Ecto neural progenitor cell (in vitro differentiated cells): ENCODE measurements around the gene RAB1B.
"Not testable (repeated sequence)": the region's sequence is repeated elsewhere in the genome, so short reads cannot be mapped to it uniquely, and the experiment has no call there.

ENCODE experiments used
- DNase-seq: peaks from one replicate; pipeline ENCODE4 v3.0.0-alpha.2; 2018; ENCODE audit warnings: low spot score

The RAB1B gene

DNA sequence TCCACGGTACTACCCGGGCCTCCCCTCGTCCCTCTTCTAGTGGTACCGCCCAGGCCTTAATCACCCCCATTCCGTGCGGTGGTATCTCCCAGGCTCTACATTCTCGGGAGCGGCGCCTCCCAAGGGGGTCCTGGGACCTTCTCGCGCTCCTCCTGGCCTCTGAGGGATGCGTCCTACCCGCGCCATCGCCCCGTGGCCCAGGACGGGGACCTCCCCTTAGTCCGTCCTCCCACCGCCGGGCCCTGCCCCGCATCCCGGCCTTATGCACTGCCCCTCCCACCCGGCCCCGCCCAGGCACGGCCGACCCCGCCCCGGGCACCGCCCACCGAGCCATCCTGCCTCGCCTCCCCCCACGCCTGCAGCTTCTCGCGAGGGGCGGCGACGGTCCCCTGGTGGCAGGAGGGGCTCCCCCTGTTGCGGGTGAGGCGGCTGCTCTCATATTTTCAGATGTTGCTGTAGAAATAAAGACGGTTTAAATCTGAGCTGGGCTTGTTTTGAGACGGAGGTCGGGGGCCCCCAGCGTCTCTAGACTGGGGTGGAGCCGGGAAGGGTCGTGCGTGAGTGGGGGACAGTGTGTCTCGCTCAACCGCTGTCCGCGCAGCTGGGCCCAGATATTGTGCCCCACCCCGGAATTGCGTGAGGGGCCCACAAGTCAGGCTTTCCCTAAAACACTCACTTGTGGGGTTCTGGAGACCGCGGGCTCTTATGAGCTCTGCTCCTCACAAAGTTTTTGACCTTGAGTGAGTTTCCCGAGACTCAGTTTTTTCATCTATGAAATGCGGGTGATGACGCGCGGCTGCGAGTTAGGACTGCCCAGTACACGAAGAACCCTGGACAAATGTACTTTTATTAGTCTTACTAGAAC lies 828 bp upstream of the RAB1B start:
- DNase-seq = peak; percentile 93

DNA sequence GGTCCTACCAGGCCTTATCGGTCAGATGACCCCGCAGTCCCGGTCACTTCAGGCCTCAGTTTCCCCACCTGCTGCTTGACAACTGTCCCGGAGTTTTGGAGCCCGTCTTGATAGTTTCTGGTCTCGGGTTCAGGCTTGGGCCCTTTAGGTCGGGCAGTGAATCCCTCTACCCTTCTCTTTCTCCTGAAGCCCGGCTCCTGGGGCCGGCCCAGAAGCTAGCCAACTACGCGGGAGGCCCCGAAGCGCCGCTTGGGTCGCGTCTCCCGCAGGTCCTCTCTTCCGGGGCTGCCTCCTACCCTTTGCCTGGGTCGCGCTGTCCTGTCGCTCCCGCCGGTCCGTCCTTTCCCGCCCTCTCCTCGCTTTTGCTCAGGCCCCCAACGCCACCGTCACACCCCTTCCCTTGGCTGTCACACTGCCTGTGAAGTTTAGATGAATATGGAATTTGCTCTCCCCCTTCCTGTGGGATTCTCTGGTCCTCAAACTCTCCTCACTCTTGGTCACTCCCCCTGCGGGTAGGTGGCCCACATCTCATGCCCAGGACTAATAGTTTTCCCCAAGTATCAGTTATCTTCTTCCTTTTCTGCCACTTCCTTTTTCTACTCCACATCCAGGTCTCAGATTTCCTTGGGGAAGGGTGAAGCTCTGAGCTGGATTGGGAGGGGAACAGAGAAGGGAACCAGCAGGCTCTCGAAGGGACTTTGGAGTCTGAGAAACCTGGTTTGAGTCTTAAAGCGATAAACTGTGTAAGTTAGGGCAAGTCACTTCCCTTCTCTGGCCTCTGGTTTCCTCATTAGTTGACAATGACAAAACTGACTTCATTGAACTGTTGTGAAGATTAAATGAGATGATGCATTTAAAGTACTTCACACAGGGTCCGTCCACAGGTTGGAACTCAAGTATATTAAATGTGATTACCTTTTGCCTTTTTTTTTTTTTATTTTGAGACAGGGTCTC lies 790 bp downstream of the RAB1B start:
- DNase-seq = no peak

DNA sequence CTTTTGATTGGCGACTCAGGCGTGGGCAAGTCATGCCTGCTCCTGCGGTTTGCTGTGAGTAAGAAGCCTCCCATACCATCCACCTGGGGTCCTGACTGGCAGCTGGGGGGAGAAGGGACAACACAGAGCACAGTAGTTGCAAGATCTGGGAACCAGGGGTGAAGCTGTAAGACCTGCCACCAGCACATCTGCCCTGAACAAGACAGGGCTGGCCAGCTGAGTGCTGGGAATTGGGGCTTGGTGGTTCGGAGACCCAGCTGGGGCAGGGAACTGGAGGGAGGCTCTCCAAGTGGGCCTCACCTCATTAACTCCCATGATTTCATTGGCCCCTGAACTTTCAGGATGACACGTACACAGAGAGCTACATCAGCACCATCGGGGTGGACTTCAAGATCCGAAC lies 3.4 kb downstream of the RAB1B start:
- DNase-seq = no peak

DNA sequence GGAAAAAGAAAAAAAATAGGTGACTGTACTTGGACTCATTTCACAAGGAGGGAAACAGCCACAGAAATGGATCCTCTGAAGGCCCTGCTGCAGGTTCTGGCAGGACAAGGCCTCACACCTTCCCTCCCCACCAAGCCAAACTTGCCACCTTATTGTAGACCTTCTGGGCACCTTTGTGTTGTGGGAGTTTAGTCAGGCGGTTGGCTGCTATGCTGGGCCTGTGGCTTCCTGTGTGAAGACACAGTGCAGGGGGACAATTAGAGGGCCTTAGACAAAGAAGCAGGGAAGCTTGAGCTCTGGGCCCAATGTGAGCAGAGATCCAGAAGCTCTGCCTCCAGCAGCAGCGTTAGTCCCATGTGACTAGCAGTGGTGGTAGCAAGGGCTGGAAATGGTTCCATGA lies 4.2 kb downstream of the RAB1B start:
- DNase-seq = no peak

DNA sequence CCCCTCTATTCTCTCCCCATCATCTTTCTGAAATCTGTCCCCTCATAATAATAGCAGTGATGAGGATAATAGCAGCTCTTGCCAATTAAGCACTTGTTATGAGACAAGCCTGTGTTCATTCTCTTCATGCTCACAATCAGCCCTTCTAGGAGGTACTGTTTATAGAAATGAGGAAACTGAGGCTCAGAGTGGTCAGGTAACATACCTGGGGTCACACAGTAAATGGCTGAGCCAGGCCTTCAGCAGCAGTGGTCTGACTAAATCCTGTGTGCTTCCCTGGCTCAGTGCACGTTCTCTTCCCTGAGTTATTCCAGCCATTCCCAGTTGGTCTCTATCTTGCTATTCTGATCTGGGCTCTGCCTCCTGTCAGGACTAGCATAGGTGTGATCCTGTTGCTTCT lies 5.8 kb downstream of the RAB1B start:
- no peak for DNase-seq

DNA sequence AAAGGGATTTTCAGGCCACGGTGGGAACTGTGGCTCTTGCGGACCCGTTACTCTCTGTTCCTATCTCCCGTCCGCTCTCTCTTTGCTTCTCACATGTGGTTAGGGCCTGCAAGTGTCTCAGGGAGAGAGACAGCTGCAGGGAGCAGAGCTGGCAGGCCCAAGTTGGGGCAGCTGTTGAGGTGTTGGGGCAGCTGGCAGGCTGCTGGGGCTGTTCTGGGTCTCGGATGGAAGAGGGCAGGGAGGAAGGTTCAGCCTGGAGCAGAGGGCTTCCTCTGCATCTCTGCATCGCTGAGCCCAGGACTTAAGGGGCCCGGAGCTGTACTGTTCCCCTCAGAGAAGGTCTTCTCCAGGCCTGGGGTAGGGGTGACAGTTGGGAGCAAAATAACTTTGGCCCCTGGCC lies 7.0 kb downstream of the RAB1B start:
- DNase-seq = no peak

DNA sequence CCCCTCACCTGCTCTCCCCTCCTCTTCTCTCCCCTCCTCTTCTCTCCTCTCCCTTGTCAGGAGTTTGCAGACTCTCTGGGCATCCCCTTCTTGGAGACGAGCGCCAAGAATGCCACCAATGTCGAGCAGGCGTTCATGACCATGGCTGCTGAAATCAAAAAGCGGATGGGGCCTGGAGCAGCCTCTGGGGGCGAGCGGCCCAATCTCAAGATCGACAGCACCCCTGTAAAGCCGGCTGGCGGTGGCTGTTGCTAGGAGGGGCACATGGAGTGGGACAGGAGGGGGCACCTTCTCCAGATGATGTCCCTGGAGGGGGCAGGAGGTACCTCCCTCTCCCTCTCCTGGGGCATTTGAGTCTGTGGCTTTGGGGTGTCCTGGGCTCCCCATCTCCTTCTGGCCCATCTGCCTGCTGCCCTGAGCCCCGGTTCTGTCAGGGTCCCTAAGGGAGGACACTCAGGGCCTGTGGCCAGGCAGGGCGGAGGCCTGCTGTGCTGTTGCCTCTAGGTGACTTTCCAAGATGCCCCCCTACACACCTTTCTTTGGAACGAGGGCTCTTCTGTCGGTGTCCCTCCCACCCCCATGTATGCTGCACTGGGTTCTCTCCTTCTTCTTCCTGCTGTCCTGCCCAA lies 7.7 kb downstream of the RAB1B start:
- DNase-seq = no peak

DNA sequence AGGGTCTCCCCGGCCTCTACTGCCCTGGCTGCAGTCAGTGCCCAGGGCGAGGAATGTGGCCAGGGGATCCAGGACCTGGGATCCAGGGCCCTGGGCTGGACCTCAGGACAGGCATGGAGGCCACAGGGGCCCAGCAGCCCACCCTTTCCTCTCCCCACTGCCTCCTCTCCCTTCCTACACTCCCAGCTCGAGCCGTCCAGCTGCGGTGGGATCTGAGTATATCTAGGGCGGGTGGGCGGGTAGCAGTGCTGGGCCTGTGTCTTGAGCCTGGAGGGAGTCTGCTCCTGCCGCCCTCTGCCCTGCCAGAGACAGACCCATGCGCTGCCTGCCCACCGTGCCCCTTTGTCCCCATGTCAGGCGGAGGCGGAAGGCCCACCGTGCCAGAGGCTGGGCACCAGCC lies 8.2 kb downstream of the RAB1B start:
- not testable (repeated sequence) for DNase-seq

DNA sequence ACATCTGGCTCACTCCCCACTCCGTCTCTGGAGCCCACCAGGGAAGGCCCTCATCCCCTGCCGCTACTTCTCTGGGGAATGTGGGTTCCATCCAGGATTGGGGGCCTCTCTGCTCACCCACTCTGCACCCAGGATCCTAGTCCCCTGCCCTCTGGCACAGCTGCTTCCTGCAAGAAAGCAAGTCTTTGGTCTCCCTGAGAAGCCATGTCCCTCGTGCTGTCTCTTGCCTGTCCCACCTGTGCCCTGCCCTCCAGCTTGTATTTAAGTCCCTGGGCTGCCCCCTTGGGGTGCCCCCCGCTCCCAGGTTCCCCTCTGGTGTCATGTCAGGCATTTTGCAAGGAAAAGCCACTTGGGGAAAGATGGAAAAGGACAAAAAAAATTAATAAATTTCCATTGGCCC lies 8.6 kb downstream of the RAB1B start:
- not testable (repeated sequence) for DNase-seq

DNA sequence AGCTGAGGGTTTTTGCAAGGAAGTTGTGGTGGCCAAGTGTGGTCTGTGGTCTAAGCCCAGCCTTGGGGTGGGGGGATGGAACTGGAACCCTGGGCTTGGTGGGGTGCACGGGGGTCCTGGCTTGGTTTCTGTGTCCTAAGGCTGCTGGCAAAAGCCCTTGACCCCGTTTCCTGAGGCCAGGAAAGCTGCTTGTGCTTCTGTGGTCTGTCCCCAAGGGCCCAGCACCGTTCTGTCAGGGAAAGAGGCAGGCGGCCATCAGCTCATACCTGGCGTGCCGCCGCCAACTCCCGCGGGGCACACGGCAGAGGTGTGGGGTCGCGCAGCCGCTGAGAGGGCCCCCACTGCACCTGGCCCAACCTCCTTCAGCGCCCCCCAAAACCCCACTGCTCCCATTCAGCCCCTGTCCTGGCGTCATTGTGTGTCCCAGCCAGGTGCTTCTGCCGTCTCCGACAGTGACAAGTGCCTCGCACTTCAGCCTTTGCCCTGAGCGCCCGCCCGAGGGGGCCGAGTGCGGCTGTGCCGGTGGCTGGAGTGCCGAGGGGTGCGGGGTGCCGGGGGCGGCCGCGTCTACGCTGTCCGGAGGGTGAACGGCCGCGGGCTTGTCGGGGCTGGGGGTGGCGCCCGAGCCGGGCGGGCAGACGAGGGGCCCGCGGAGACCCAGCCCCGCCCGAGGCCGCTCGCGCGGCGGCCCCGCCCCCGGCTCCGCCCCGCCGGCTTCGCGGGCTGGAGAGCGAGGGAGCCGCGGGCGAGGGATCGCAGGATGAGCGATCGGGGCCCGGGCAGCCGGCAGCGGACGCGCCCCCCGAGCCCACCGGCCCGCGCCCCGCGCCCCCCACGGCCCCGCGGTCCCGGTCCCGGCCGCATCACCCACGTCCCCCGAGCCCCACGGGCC lies 9.3 kb downstream of the RAB1B start, which contains the start of gene CNIH2:
Gene CNIH2, plus strand, starts transcription at position 705 of the 892 bp plus-strand sequence. CDS start 282 bp downstream, outside the sequence.
- peak; percentile 77 for DNase-seq

DNA sequence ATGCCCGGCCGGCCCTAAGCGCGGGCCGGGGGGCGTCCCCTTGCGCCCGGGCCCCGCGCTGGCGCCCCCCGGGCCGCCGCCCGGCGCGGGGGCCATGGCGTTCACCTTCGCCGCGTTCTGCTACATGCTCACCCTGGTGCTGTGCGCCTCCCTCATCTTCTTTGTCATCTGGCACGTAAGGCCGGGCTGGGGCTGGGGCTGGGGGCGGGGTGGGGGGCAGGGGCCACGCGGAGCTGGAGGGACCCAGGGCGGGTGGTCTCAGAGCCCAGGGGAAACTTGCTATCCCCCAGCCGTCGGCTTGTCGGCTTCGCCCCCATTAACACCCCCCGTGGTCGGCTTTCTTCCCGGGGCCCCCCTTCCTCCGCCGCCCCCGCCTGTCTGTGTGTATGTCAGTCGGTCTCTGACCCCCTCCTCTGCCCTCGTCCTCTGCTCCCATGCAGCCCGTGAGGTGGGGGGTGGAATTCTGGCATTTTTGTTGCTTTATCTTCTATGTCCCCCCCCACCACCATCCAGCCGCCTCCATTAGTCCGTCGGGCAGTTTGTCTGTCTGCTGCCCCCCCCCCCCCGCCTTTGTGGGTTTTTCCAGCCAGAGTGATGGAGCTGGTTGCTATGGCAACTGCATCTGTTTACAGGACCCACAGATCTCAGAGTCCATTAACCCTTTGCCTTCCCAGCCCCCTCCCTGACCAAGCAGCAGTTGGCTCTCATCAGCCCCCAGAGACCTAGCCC lies 10.1 kb downstream of the RAB1B start:
- no peak for DNase-seq

DNA sequence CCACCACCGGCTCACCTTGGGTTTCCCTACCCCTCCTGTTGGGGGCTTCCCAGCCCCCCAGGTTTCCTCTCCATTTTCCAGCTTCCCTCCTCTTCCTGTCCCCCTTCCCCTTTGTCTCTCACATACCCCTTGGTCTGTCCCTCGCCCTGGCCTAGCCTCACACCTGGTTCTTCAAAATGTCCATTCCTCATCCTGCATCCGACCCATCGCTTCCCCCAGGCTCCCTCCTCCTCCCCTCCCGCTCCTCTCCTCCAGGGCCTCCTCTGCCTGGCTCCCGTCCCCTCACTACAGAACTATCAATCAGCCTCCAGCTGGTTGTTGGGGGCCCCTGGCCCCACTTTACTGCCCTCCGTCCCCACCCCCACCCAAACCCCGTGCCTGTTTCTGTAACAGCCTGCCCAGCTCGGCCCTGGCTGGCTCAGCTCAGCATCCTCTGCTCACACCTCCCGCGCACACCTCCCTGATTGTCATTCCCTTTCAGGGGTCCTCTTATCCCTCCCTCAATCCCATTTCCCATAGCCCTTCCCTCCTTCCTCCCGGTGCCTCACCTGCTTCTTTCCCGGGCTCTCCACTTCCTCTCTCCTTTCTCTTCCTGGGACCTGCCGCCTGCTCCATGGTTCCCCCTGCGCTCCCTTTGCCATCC lies 10.8 kb downstream of the RAB1B start:
- no peak for DNase-seq

DNA sequence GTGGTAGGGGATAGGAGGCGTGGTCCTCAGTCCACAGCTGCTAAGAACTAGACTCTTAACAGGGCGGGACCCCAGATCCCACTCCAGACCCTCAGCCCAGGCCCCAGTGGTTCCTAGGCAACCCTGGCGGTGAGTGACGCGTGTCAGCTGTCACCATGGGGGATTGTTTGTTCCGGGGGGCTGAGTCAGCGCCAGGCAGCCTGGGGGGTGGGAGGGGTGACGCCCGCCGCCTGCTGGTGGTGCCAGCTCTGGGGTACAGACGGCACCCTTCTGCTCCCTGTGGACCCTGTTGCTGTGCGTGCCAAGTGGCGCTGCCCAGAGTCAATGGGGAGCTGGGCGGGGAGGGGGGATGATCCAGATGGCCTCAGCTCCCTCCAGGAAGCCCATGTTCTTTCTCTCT lies 12.0 kb downstream of the RAB1B start:
- no peak for DNase-seq

DNA sequence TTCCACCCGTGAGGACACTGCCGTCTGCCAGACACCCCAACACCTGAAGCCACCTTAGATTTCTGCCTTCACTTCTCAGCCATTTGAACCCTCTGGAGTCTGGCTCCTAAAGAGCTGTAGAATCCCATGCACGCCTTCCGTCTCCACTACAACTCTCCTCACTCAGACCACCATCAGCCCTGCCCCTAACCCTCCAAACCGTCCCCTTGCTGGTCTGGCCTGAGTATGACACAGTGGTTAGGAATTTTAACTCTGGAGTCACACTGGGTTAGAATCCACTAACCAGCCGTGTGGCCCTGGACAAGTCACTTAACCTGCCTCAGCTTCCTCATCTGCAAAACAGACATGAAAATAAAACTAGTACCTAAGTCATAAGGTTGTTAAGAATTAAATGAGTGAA lies 12.6 kb downstream of the RAB1B start:
- DNase-seq = no peak

DNA sequence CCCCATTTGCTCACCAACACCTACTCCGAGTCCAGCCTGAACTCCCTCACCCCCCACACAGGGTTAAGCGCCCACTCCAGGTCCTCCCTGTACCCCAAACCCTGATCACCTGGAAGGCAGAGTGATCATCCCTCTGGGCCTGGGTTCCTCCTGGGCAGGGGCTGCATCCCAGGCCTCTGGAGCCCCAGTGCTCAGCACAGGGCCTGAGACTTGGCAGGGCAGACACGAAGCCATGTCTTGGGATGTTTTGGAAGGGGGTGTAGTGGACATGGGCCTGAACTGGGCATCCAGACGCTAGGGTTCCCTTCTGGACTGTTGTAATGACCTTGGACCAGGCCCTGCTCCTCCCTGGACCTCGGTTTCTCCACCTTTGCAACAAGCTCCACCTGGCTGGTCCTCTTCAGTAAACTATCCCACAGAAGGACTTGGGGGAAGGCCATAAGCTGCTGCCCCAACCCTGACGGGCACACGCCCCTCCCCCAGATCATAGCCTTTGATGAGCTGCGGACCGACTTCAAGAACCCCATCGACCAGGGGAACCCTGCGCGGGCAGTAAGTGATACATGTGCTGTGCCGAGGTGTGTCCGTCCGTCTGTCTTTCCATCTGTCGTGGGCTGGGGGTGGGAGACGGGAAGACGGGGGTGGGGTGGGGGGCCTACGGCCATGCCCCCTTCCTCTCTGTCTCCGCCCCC lies 13.5 kb downstream of the RAB1B start:
- DNase-seq = no peak

DNA sequence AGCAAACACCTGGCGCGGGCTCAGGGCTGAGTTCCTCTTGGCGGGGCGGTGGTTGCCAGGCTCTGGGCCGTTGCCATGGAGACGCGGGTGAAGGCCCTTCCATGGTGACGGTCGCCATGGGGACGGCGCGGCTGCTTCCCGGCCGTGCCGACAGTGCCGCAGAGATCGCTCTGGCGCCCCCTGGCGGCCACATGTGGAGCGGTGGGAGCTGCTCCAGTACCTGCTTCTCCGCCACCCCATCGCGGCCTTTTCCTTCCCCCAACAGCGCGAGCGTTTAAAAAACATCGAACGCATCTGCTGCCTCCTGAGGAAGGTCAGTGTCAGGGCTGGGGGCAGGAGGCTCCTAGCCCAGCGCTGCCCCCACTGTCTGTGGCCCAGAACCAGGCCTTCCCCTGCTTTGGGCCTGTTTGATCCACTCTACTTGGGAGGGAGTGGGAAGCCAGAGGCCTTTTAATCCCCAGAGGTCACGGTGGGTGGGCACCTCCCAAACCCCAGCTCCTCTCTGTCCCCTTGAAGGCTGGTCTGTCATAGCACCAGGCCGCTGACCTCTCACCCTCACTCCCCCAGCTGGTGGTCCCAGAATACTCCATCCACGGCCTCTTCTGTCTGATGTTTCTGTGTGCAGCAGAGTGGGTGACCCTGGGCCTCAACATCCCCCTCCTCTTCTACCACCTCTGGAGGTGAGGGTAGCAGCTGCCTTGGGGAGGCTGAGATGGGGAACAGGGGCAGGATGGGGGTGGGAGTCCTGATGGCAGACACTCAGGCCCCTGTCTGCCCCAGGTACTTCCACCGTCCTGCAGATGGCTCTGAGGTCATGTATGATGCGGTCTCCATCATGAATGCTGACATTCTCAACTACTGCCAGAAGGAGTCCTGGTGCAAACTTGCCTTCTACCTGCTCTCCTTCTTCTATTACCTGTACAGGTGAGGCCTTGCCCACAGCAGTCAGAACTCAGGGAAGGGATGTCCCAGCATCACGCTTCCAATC lies 14.3 kb downstream of the RAB1B start:
- peak; percentile 99 for DNase-seq

DNA sequence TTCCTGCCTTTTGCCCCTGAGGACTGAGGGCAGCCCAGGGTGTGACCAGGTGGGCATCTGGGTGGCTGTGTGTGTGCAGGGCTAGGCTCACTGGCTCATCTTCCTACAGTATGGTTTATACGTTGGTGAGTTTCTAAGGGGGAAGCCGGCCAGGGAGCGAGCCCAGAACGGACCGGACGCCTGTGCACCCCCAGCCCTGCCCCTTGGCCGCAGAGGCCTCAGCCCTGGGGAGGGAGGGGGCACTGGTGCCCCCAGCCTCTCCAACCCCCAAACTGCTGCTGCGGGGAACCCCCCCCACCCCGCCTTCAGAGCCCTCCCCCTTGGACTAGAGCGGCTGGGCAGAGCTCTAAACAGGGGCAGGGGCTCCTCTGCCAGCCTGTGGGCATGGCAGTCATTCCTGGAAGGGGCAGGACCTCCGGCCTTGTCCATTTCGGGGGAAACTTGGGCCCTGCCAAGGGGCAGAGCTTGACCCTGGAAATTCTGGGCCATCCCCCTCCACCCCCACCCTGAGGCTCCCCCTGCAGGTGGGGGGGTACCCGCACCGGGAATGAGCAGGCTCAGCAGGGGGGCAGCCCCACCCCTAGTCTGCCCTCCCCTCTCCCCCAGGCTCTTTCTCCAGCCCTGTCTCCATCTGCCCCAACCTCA lies 15.1 kb downstream of the RAB1B start:
- DNase-seq = no peak
